GM21825 (cell line): ENCODE data around the gene LCT.
"Not testable (repeated sequence)": the region's sequence is repeated elsewhere in the genome, so short reads cannot be mapped to it uniquely, and the experiment has no call there.

Experiments used
- ATAC-seq: cut with Tn5 transposase; IDR thresholded peaks from one replicate; pipeline ENCODE4 v1.9.1; 2021; ENCODE audit warnings: mild to moderate bottlenecking, moderate library complexity; ENCODE audit not compliant: unreplicated experiment

Gene LCT

GRCh38 chr2:135832891-135833290 is 4.1 kb downstream of the LCT start:
- ATAC-seq: no peak

- no peak for ATAC-seq
Measured at GRCh38 chr2:135831180-135831812, 5.7 kb downstream of the LCT start.

- ATAC-seq: no peak
Measured at GRCh38 chr2:135829378-135830135, 7.4 kb downstream of the LCT start.

- ATAC-seq: no peak
Measured at GRCh38 chr2:135826544-135826943, 10.4 kb downstream of the LCT start.

GRCh38 chr2:135825550-135826176 is 11.3 kb downstream of the LCT start:
- no peak for ATAC-seq

GRCh38 chr2:135825131-135825530 is 11.9 kb downstream of the LCT start:
- no peak for ATAC-seq

- ATAC-seq: no peak
Measured at GRCh38 chr2:135822855-135823254, 14.1 kb downstream of the LCT start.

- no peak for ATAC-seq
Measured at GRCh38 chr2:135821190-135821589, 15.8 kb downstream of the LCT start.

- ATAC-seq: peak; percentile 89
Measured at GRCh38 chr2:135820003-135820618, 16.9 kb downstream of the LCT start.

GRCh38 chr2:135818937-135819610 is 17.9 kb downstream of the LCT start:
- no peak for ATAC-seq

GRCh38 chr2:135817951-135818350 is 19.0 kb downstream of the LCT start:
- ATAC-seq: no peak

GRCh38 chr2:135817466-135817865 is 19.5 kb downstream of the LCT start:
- ATAC-seq: no peak

- ATAC-seq: no peak
Measured at GRCh38 chr2:135815269-135815668, 21.7 kb downstream of the LCT start.

GRCh38 chr2:135812907-135813511 is 24.0 kb downstream of the LCT start:
- ATAC-seq: no peak

- not testable (repeated sequence) for ATAC-seq
Measured at GRCh38 chr2:135807874-135808273, 29.1 kb downstream of the LCT start.

GRCh38 chr2:135803278-135803677 is 33.7 kb downstream of the LCT start:
- no peak for ATAC-seq

- no peak for ATAC-seq
Measured at GRCh38 chr2:135802350-135802749, 34.6 kb downstream of the LCT start.

GRCh38 chr2:135800513-135801460 is 36.2 kb downstream of the LCT start:
- no peak for ATAC-seq

GRCh38 chr2:135799738-135800137 is 37.2 kb downstream of the LCT start:
- ATAC-seq: no peak

- no peak for ATAC-seq
Measured at GRCh38 chr2:135798762-135799161, 38.2 kb downstream of the LCT start.
